Right lobe of liver (tissue), 4 donors: ENCODE results near the gene CEACAM5.
"Not testable (repeated sequence)": the region's sequence is repeated elsewhere in the genome, so short reads cannot be mapped to it uniquely, and the experiment has no call there.

Source experiments
- POLR2A ChIP-seq: fragments of 450-650 bp; IDR thresholded peaks from one replicate; pipeline ENCODE4 v1.6.1; 2017; ENCODE audit warnings: antibody characterized with exemption, mild to moderate bottlenecking
- TF ChIP-seq, protein P1 (sequence below), 4 donors: fragments of 200-600 bp in 3 of 4; fragments of 450-650 bp in 1 of 4; IDR thresholded peaks; one replicate each; pipeline versions ENCODE4 v1.5.1 to v1.8.0; 2016 to 2022; ENCODE audit warnings: antibody characterized with exemption in 4 of 4, mild to moderate bottlenecking in 2 of 4
- donor health status: DM: no; HTN: no; CAD: no.
- donor health status: DM: no; HTN: no; CAD: no.
- donor health status: DM: no; HTN: yes; CAD: no.

DNA sequence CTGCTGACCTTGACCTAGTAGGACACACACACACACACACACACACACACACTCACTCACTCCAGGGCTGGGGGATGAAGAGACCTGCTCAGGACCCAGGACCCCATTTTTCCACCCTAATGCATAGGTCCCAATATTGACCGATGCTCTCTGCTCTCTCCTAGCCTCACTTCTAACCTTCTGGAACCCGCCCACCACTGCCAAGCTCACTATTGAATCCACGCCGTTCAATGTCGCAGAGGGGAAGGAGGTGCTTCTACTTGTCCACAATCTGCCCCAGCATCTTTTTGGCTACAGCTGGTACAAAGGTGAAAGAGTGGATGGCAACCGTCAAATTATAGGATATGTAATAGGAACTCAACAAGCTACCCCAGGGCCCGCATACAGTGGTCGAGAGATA, 1.1 kb downstream of the CEACAM5 start:
- TF ChIP-seq, protein P1, sequence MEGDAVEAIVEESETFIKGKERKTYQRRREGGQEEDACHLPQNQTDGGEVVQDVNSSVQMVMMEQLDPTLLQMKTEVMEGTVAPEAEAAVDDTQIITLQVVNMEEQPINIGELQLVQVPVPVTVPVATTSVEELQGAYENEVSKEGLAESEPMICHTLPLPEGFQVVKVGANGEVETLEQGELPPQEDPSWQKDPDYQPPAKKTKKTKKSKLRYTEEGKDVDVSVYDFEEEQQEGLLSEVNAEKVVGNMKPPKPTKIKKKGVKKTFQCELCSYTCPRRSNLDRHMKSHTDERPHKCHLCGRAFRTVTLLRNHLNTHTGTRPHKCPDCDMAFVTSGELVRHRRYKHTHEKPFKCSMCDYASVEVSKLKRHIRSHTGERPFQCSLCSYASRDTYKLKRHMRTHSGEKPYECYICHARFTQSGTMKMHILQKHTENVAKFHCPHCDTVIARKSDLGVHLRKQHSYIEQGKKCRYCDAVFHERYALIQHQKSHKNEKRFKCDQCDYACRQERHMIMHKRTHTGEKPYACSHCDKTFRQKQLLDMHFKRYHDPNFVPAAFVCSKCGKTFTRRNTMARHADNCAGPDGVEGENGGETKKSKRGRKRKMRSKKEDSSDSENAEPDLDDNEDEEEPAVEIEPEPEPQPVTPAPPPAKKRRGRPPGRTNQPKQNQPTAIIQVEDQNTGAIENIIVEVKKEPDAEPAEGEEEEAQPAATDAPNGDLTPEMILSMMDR (IDR thresholded peaks at IDR 0.05) = not testable (repeated sequence)
- not testable (repeated sequence) for TF ChIP-seq POLR2A
